Activated naive CD4-positive, alpha-beta T cell treated with anti-CD3 and anti-CD28 coated beads, Interleukin-2, amount 50 U/mL, for 72 hours (primary cell): ENCODE data around the gene RSPO4. TPM values are rescaled to one million over a fixed set of nuclear protein-coding genes. Genes with fewer than 3 reads are reported as not detected.
"Not testable (repeated sequence)": the region's sequence is repeated elsewhere in the genome, so short reads cannot be mapped to it uniquely, and the experiment has no call there.

Source experiments
- ATAC-seq, 2 donors: fragments of 150-1000 bp; cut with Tn5 transposase; 2 replicates each; pipeline ENCODE4 v1.10.0; 2021; ENCODE audit warnings: mild to moderate bottlenecking in 2 of 2, moderate library complexity in 2 of 2
- DNase-seq, 2 donors: peaks; one replicate each; pipeline ENCODE4 v3.0.0; 2021 to 2022; ENCODE audit warnings: low spot score in 2 of 2
- H3K27ac Mint-ChIP-seq, 2 donors: one replicate each; pipeline ENCODE4 v1.8.0; 2022; ENCODE audit warnings: mild to moderate bottlenecking in 2 of 2, mixed read lengths in 2 of 2
- H3K36me3 Mint-ChIP-seq, 2 donors: one replicate each; pipeline ENCODE4 v1.8.0; 2022; ENCODE audit warnings: mixed read lengths in 2 of 2
- H3K9me3 Mint-ChIP-seq, 2 donors: one replicate each; pipeline ENCODE4 v1.8.0; 2022; ENCODE audit warnings: mixed read lengths in 2 of 2
- total RNA-seq, 2 donors: library from RNA; stranded (reverse); gene quantifications; one replicate each; pipeline ENCODE4 v1.2.3, GENCODE V29; 2022

RSPO4 gene
- not detected for total RNA-seq

GRCh38 chr20:1001911-1002681 is at the start of gene RSPO4:
Gene RSPO4, minus strand, starts transcription at chr20:1002311. Its CDS starts 147 bp downstream, at chr20:1002164.
- peaks cover 5 to 7% of the 10 kb centered on the region in 2 donors for H3K36me3 Mint-ChIP-seq
- DNase-seq (peak in 1 of 2 donors; percentile 14), ATAC-seq (peak in 1 of 2 donors; percentile 39)
- peak within 1 kb of the TSS in 1 of 2 donors; percentile 2 for H3K27ac Mint-ChIP-seq
- H3K9me3 Mint-ChIP-seq, result no peaks in the 10 kb centered on the region

- ATAC-seq, result no peak
- Mint-ChIP-seq H3K9me3 (no peaks in the 10 kb centered on the region), H3K36me3 (no peaks in the 10 kb centered on the region), H3K27ac (peak overlapping the region in 1 of 2 donors; percentile 23)
- DNase-seq, result no peak
Measured at GRCh38 chr20:1050440-1050839, 48.3 kb upstream of the RSPO4 start.

- Mint-ChIP-seq H3K9me3 (no peaks in the 10 kb centered on the region), H3K27ac (no peak overlapping the region), H3K36me3 (no peaks in the 10 kb centered on the region)
- no peak for ATAC-seq
- no peak for DNase-seq
Measured at GRCh38 chr20:1045860-1046418, 43.8 kb upstream of the RSPO4 start.

GRCh38 chr20:1041845-1042390 is 39.8 kb upstream of the RSPO4 start:
- Mint-ChIP-seq H3K36me3 (no peaks in the 10 kb centered on the region), H3K9me3 (no peaks in the 10 kb centered on the region), H3K27ac (no peak overlapping the region)
- ATAC-seq (no peak), DNase-seq (no peak)

GRCh38 chr20:1038205-1038604 is 36.1 kb upstream of the RSPO4 start:
- no peaks in the 10 kb centered on the region for H3K9me3 Mint-ChIP-seq
- ATAC-seq (no peak), DNase-seq (no peak)
- no peak overlapping the region for H3K27ac Mint-ChIP-seq
- H3K36me3 Mint-ChIP-seq, result no peaks in the 10 kb centered on the region

- ATAC-seq (no peak), DNase-seq (no peak)
- Mint-ChIP-seq H3K9me3 (no peaks in the 10 kb centered on the region), H3K36me3 (no peaks in the 10 kb centered on the region), H3K27ac (no peak overlapping the region)
Measured at GRCh38 chr20:1037039-1037438, 34.9 kb upstream of the RSPO4 start.

GRCh38 chr20:1035466-1035865 is 33.4 kb upstream of the RSPO4 start:
- Mint-ChIP-seq H3K9me3 (no peaks in the 10 kb centered on the region), H3K36me3 (no peaks in the 10 kb centered on the region), H3K27ac (no peak overlapping the region)
- no peak for ATAC-seq
- DNase-seq, result no peak

GRCh38 chr20:1034415-1034789 is 32.3 kb upstream of the RSPO4 start:
- H3K27ac Mint-ChIP-seq, result no peak overlapping the region
- no peaks in the 10 kb centered on the region for H3K9me3 Mint-ChIP-seq
- no peaks in the 10 kb centered on the region for H3K36me3 Mint-ChIP-seq
- ATAC-seq, result no peak
- no peak for DNase-seq

- Mint-ChIP-seq H3K9me3 (no peaks in the 10 kb centered on the region), H3K27ac (no peak overlapping the region), H3K36me3 (no peaks in the 10 kb centered on the region)
- ATAC-seq (peak; percentile 16 to 65), DNase-seq (no peak)
Measured at GRCh38 chr20:1033751-1034414, 31.8 kb upstream of the RSPO4 start.

- Mint-ChIP-seq H3K27ac (peak overlapping the region in 1 of 2 donors; percentile 85), H3K9me3 (no peaks in the 10 kb centered on the region), H3K36me3 (no peaks in the 10 kb centered on the region)
- ATAC-seq (no peak), DNase-seq (no peak)
Measured at GRCh38 chr20:1029980-1030379, 27.9 kb upstream of the RSPO4 start.

- not testable (repeated sequence) for H3K27ac Mint-ChIP-seq, DNase-seq, H3K36me3 Mint-ChIP-seq, H3K9me3 Mint-ChIP-seq, ATAC-seq
Measured at GRCh38 chr20:1026214-1026613, 24.1 kb upstream of the RSPO4 start.

GRCh38 chr20:1022871-1023270 is 20.8 kb upstream of the RSPO4 start:
- DNase-seq (no peak), ATAC-seq (no peak)
- Mint-ChIP-seq H3K36me3 (no peaks in the 10 kb centered on the region), H3K9me3 (no peaks in the 10 kb centered on the region), H3K27ac (no peak overlapping the region)

GRCh38 chr20:1020614-1021013 is 18.5 kb upstream of the RSPO4 start:
- ATAC-seq, result no peak
- Mint-ChIP-seq H3K9me3 (no peaks in the 10 kb centered on the region), H3K27ac (no peak overlapping the region), H3K36me3 (no peaks in the 10 kb centered on the region)
- no peak for DNase-seq

- no peak for DNase-seq
- Mint-ChIP-seq H3K27ac (no peak overlapping the region), H3K9me3 (no peaks in the 10 kb centered on the region), H3K36me3 (no peaks in the 10 kb centered on the region)
- no peak for ATAC-seq
Measured at GRCh38 chr20:1019344-1019743, 17.2 kb upstream of the RSPO4 start.

- no peak overlapping the region for H3K27ac Mint-ChIP-seq
- H3K9me3 Mint-ChIP-seq, result no peaks in the 10 kb centered on the region
- no peak for ATAC-seq
- no peak for DNase-seq
- H3K36me3 Mint-ChIP-seq, result no peaks in the 10 kb centered on the region
Measured at GRCh38 chr20:1017677-1018076, 15.6 kb upstream of the RSPO4 start.

GRCh38 chr20:1015181-1015580 is 13.1 kb upstream of the RSPO4 start:
- Mint-ChIP-seq H3K27ac (peak overlapping the region in 1 of 2 donors; percentile 17), H3K9me3 (no peaks in the 10 kb centered on the region), H3K36me3 (no peaks in the 10 kb centered on the region)
- DNase-seq, result no peak
- no peak for ATAC-seq

- no peak for DNase-seq
- Mint-ChIP-seq H3K27ac (no peak overlapping the region), H3K9me3 (no peaks in the 10 kb centered on the region), H3K36me3 (no peaks in the 10 kb centered on the region)
- no peak for ATAC-seq
Measured at GRCh38 chr20:1014471-1014870, 12.4 kb upstream of the RSPO4 start.
